ENCODE measurements around the gene TSFM. TPM values are rescaled to one million over a fixed set of nuclear protein-coding genes. Genes with fewer than 3 reads are reported as not detected.

TSFM gene
- total and polyA plus RNA-seq, 2 of the 13 experiments (the other 11 are each of a cell fraction or from before 2014, with no cell fraction given), result 29.8 to 68.3 TPM

- no peak for TF ChIP-seq HNRNPUL1 (IDR thresholded peaks at IDR 0.05; ENCODE audit: low read depth, low read length)
- no peak for TF ChIP-seq ZKSCAN5 (CRISPR knock-in tag; IDR thresholded peaks at IDR 0.05)
- TF ChIP-seq SATB2 (CRISPR knock-in tag; IDR thresholded peaks at IDR 0.05), result no peak
- TF ChIP-seq NAIF1 (CRISPR knock-in tag; IDR thresholded peaks at IDR 0.05; ENCODE audit: borderline replicate concordance), result peak; percentile 57; the same call in 1 of the 2 replicates
- TF ChIP-seq, protein P1, sequence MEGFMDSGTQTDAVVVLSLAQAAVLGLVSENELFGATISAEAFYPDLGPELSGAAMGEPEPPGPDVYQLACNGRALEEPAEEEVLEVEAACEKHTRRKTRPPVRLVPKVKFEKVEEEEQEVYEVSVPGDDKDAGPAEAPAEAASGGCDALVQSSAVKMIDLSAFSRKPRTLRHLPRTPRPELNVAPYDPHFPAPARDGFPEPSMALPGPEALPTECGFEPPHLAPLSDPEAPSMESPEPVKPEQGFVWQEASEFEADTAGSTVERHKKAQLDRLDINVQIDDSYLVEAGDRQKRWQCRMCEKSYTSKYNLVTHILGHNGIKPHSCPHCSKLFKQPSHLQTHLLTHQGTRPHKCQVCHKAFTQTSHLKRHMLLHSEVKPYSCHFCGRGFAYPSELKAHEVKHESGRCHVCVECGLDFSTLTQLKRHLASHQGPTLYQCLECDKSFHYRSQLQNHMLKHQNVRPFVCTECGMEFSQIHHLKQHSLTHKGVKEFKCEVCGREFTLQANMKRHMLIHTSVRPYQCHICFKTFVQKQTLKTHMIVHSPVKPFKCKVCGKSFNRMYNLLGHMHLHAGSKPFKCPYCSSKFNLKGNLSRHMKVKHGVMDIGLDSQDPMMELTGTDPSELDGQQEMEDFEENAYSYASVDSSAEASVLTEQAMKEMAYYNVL (CRISPR knock-in tag; IDR thresholded peaks at IDR 0.05; ENCODE audit: borderline replicate concordance), result no peak
- no peak for TF ChIP-seq ZBTB37 (CRISPR knock-in tag; IDR thresholded peaks at IDR 0.05)
- TF ChIP-seq, protein P2, sequence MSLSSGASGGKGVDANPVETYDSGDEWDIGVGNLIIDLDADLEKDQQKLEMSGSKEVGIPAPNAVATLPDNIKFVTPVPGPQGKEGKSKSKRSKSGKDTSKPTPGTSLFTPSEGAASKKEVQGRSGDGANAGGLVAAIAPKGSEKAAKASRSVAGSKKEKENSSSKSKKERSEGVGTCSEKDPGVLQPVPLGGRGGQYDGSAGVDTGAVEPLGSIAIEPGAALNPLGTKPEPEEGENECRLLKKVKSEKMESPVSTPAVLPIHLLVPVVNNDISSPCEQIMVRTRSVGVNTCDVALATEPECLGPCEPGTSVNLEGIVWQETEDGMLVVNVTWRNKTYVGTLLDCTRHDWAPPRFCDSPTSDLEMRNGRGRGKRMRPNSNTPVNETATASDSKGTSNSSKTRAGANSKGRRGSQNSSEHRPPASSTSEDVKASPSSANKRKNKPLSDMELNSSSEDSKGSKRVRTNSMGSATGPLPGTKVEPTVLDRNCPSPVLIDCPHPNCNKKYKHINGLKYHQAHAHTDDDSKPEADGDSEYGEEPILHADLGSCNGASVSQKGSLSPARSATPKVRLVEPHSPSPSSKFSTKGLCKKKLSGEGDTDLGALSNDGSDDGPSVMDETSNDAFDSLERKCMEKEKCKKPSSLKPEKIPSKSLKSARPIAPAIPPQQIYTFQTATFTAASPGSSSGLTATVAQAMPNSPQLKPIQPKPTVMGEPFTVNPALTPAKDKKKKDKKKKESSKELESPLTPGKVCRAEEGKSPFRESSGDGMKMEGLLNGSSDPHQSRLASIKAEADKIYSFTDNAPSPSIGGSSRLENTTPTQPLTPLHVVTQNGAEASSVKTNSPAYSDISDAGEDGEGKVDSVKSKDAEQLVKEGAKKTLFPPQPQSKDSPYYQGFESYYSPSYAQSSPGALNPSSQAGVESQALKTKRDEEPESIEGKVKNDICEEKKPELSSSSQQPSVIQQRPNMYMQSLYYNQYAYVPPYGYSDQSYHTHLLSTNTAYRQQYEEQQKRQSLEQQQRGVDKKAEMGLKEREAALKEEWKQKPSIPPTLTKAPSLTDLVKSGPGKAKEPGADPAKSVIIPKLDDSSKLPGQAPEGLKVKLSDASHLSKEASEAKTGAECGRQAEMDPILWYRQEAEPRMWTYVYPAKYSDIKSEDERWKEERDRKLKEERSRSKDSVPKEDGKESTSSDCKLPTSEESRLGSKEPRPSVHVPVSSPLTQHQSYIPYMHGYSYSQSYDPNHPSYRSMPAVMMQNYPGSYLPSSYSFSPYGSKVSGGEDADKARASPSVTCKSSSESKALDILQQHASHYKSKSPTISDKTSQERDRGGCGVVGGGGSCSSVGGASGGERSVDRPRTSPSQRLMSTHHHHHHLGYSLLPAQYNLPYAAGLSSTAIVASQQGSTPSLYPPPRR (CRISPR knock-in tag; IDR thresholded peaks at IDR 0.05; ENCODE audit: borderline replicate concordance), result peak; percentile 52; the same call in 1 of the 2 replicates
- peak; percentile 83; the same call in 1 of the 2 replicates for TF ChIP-seq ZNF224 (CRISPR knock-in tag; IDR thresholded peaks at IDR 0.05)
- peak; percentile 75 for TF ChIP-seq NFRKB (IDR thresholded peaks at IDR 0.05)
- no peak for TF ChIP-seq NR2F2 (IDR thresholded peaks at IDR 0.05; ENCODE audit: borderline replicate concordance, low read depth)
- 0 out of 2 replicates have a peak, but pooled peaks have one; percentile 59 for TF ChIP-seq KIAA2018 (CRISPR knock-in tag; IDR thresholded peaks at IDR 0.05; ENCODE audit: borderline replicate concordance)
- TF ChIP-seq HMG20B (CRISPR knock-in tag; conservative IDR thresholded peaks at IDR 0.05), result no peak
Observed at GRCh38 chr12:57771873-57772428, 10.6 kb upstream of the TSFM start, which contains the start of gene METTL1 (continued).
